Activated naive CD8-positive, alpha-beta T cell treated with anti-CD3 and anti-CD28 coated beads for 36 hours (primary cell): ENCODE data around the gene CEP295NL. TPM values are rescaled to one million over a fixed set of nuclear protein-coding genes. Genes with fewer than 3 reads are reported as not detected.

ENCODE experiments used
- DNase-seq: peaks from one replicate; pipeline ENCODE4 v3.0.0; 2021
- H3K27ac Mint-ChIP-seq: one replicate; pipeline ENCODE4 v1.8.0; 2022; ENCODE audit warnings: mild to moderate bottlenecking, moderate library complexity, mixed read lengths
- H3K27me3 Mint-ChIP-seq: one replicate; pipeline ENCODE4 v1.8.0; 2022; ENCODE audit warnings: mild to moderate bottlenecking, mixed read lengths
- H3K36me3 Mint-ChIP-seq: one replicate; pipeline ENCODE4 v1.8.0; 2021; ENCODE audit warnings: mild to moderate bottlenecking, mixed read lengths
- H3K4me1 Mint-ChIP-seq: one replicate; pipeline ENCODE4 v1.8.0; 2021; ENCODE audit warnings: mixed read lengths
- H3K4me3 Mint-ChIP-seq: one replicate; pipeline ENCODE4 v1.8.0; 2022; ENCODE audit warnings: mild to moderate bottlenecking, moderate library complexity, mixed read lengths
- H3K9me3 Mint-ChIP-seq: one replicate; pipeline ENCODE4 v1.8.0; 2022; ENCODE audit warnings: mixed read lengths
- total RNA-seq, 2 experiments: library from RNA; stranded (reverse); gene quantifications; one replicate each; pipeline ENCODE4 v1.2.3, GENCODE V29; 2021

The CEP295NL gene
- total RNA-seq, 2 experiments from 2014 or later, result 0.19 TPM; not detected in 1

DNA sequence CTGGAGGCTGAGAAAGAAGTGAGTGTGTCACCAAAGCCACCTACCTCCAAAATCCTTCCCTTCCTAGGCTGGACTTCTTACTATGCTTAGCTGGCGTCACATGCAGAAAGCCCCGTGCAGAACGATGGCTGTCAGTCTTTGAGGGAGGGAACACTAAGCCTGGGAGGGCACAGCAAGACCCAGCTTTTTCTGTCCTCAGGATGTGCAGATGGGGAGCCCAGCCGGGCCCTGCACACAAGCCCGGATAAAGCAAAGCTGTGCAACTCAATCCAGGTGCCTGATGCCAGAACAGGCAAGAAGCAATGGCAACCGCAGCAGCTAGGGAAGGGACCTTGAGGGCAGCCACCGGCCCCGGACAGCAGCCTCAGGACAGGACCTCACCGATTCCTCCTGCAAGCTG, 48.5 kb downstream of the CEP295NL start:
- H3K27me3 Mint-ChIP-seq, result no peaks in the 10 kb centered on the region
- H3K4me3 Mint-ChIP-seq, result no peak overlapping the region
- no peaks in the 10 kb centered on the region for H3K36me3 Mint-ChIP-seq
- H3K4me1 Mint-ChIP-seq, result no peaks in the 10 kb centered on the region
- H3K27ac Mint-ChIP-seq, result no peak overlapping the region
- H3K9me3 Mint-ChIP-seq, result no peaks in the 10 kb centered on the region
- DNase-seq, result no peak

DNA sequence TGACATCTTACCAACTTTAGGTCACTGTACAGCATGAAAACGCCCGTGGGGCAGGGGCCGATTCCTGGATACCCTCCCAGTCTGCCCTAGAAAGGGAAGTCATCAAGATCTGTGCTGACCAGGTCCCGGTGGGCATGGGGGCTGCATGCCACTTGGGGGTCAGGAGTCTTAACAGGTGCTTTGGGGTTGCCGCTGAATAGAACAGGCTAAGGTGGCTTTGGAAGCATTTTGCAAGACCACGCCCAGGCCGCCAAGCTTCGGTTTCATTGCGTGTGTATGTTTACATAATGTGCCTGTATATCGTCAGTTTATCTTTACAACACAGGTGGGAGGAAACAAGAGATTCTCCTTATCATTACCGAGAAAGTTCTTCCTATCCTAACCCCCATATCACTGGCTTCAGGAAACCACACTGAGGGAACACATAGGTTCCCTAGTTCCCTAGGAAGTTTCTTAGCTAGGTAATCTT, 49.0 kb downstream of the CEP295NL start:
- DNase-seq, result no peak
- no peaks in the 10 kb centered on the region for H3K4me1 Mint-ChIP-seq
- H3K27me3 Mint-ChIP-seq, result no peaks in the 10 kb centered on the region
- no peak overlapping the region for H3K27ac Mint-ChIP-seq
- no peaks in the 10 kb centered on the region for H3K36me3 Mint-ChIP-seq
- no peak overlapping the region for H3K4me3 Mint-ChIP-seq
- H3K9me3 Mint-ChIP-seq, result no peaks in the 10 kb centered on the region

DNA sequence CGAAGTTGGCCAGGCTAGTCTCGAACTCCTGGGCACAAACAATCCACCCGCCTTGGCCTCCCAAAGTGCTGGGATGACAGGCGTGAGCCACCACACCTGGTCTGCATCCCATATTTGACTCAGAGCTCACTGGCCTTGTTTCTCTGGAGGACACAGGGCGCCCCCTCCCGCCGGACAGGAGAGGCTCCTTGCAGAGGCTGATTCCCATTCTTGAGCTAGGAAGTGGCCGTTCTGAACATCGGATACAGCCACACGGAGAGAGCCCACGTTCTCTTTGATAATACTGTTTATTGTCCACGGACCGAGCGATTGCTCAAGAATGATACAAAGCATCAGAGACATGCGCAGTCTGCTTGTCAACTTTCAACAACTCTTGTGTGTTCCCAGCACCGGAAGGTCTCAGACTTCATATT, 50.3 kb downstream of the CEP295NL start:
- no peaks in the 10 kb centered on the region for H3K27me3 Mint-ChIP-seq
- H3K4me1 Mint-ChIP-seq, result no peaks in the 10 kb centered on the region
- no peaks in the 10 kb centered on the region for H3K9me3 Mint-ChIP-seq

GRCh38 chr17:78849026-78849425, 54.0 kb downstream of the CEP295NL start:
- Mint-ChIP-seq H3K27ac (no peak overlapping the region), H3K4me1 (no peaks in the 10 kb centered on the region), H3K9me3 (no peaks in the 10 kb centered on the region), H3K36me3 (no peaks in the 10 kb centered on the region), H3K27me3 (no peaks in the 10 kb centered on the region), H3K4me3 (no peak overlapping the region)
- no peak for DNase-seq

More for the DNA sequence above, 50.3 kb downstream of the CEP295NL start:
- Mint-ChIP-seq H3K36me3 (no peaks in the 10 kb centered on the region), H3K27ac (no peak overlapping the region), H3K4me3 (no peak overlapping the region)
- no peak for DNase-seq

DNA sequence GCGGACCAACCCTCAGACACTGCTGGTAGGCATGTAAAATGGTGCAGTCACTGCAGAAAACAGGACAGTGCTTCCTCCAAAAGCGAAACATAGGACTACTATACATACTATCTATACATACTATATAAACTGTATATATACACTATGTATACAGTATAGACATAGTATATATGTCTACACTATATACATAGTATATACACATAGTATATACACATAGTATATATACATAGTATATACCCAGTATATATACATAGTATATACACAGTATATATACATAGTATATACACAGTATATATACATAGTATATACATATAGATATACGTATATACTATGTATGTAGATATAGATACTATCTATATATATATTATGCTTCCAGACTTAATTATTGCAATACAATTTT, 55.9 kb downstream of the CEP295NL start:
- Mint-ChIP-seq H3K27ac (no peak overlapping the region), H3K36me3 (no peaks in the 10 kb centered on the region), H3K4me3 (no peak overlapping the region), H3K9me3 (no peaks in the 10 kb centered on the region), H3K4me1 (peaks cover 5% of the 10 kb centered on the region), H3K27me3 (no peaks in the 10 kb centered on the region)
- no peak for DNase-seq

DNA sequence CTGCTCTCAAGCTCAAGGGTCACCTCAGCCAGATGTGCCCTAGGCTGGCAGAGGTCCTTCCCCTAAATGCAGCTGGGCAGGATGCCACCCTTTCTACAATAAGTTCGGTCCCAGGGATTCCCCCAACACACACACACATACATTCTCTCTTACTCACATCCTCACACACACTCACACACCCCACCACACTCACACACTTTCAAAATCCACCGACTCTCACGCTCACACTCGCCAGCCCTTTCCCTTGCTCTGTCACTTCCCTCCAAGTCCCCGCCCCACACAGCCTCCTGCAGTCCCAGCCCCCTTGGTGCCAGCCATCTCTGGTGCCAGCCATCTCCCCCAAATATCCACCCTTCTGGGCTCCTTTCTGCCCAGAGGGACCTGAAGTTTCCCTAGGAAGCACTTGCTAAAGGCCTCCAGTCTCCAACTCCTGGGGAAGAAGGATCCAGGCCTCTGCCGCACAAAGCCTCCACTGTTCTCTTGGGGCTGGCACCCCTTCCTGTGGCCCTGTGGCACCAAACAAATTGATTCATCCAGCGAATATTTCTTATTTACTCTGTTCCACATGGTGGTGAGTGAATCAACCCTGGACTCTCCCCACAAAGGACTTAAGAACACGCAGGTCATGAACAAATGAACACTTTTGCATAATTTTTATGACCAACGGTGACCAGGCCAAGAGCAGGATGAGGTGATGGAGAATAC, 58.5 kb downstream of the CEP295NL start:
- Mint-ChIP-seq H3K9me3 (no peaks in the 10 kb centered on the region), H3K36me3 (peaks cover 5% of the 10 kb centered on the region), H3K27ac (no peak overlapping the region), H3K4me3 (no peak overlapping the region), H3K4me1 (peaks cover 11% of the 10 kb centered on the region), H3K27me3 (no peaks in the 10 kb centered on the region)
- no peak for DNase-seq

DNA sequence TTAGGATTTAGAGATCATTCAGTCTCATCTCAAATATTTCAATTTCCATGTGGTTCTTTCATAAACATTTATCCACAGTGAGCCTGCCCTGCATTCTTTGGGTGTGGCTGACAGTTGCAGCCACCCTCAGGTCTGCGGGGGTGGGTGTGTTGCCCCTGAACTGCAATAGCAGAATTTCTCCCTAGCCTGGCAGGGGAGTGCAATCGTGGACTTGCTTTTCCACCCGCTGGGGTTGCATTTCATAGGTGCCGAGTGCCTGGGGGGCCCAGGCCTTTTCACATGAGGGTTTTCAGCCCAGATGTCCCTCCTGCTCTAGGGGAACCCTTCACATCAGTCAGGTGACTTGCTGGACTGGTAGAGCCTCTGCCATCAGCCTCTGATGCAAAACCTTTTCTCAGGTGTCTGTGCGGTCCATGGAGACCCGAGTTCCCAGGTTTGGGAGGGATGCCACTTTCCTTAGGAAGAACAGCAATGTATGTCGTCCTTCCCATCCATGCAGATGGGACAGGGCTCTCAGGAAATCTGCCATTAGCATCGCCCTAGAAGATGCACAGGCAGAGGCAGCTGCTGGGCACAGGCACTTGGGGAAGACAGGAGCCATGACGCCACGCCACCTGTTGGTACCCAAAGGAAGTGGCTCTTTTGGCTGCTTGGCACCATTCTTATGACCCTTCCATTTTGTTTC, 60.0 kb downstream of the CEP295NL start:
- DNase-seq, result peak; percentile 41
- peaks cover 22% of the 10 kb centered on the region for H3K4me1 Mint-ChIP-seq
- no peak overlapping the region for H3K27ac Mint-ChIP-seq
- H3K9me3 Mint-ChIP-seq, result no peaks in the 10 kb centered on the region
- H3K4me3 Mint-ChIP-seq, result no peak overlapping the region
- H3K27me3 Mint-ChIP-seq, result no peaks in the 10 kb centered on the region
- peaks cover 16% of the 10 kb centered on the region for H3K36me3 Mint-ChIP-seq

- DNase-seq, result peak; percentile 99
- H3K36me3 Mint-ChIP-seq, result peaks cover 32% of the 10 kb centered on the region
- no peaks in the 10 kb centered on the region for H3K27me3 Mint-ChIP-seq
- no peaks in the 10 kb centered on the region for H3K9me3 Mint-ChIP-seq
- peaks cover 29% of the 10 kb centered on the region for H3K4me1 Mint-ChIP-seq
- H3K27ac Mint-ChIP-seq, result peak within 1 kb of the TSS; percentile 95
- peak within 1 kb of the TSS; percentile 88 for H3K4me3 Mint-ChIP-seq
Measured at GRCh38 chr17:78840780-78841611, 62.0 kb downstream of the CEP295NL start, which contains the start of gene USP36. Gene USP36, minus strand, starts transcription at chr17:78840814. Its CDS starts 4,451 bp downstream, at chr17:78836363.

Other genes starting within 250 kb of the CEP295NL start
- 10 to 100 TPM; 88.9 to 89.6 TPM for gene CYTH1, start 120.9 kb downstream of the CEP295NL start, total RNA-seq
- gene USP36, start 62.4 kb downstream of the CEP295NL start, total RNA-seq, result 100 to 1,000 TPM; 126 to 128 TPM
- 1 to 10 TPM; 1.2 to 1.3 TPM for gene TIMP2, start 22.2 kb upstream of the CEP295NL start, total RNA-seq
- gene LGALS3BP, start 76.7 kb upstream of the CEP295NL start, total RNA-seq, result 10 to 100 TPM; 86.8 to 89.7 TPM
- 10 to 100 TPM; 39.3 to 43.1 TPM for gene CANT1, start 106.6 kb upstream of the CEP295NL start, total RNA-seq
- under 1 TPM; 0.12 to 0.14 TPM for gene C1QTNF1, start 121.0 kb upstream of the CEP295NL start, total RNA-seq
- 10 to 100 TPM; 23.4 to 26.3 TPM for gene ENGASE, start 171.6 kb upstream of the CEP295NL start, total RNA-seq